Measurements from ENCODE around the gene LDHA.

Gene LDHA

GRCh38 chr11:18394275-18394927, at the start of gene LDHA:
TSS of gene LDHA (plus strand) at chr11:18394563. CDS start at chr11:18396843, 2,280 bp downstream.
- peak; percentile 91 for DNase-seq (ENCODE audit: low spot score)

- no peak for DNase-seq (ENCODE audit: low spot score)
Measured at GRCh38 chr11:18347471-18348125, 46.8 kb upstream of the LDHA start.

GRCh38 chr11:18352581-18352980, 41.8 kb upstream of the LDHA start:
- DNase-seq (ENCODE audit: low spot score), result no peak

GRCh38 chr11:18358646-18359045, 35.7 kb upstream of the LDHA start:
- DNase-seq (ENCODE audit: low spot score), result no peak

- no peak for DNase-seq (ENCODE audit: low spot score)
Measured at GRCh38 chr11:18361154-18361553, 33.2 kb upstream of the LDHA start.

DNA sequence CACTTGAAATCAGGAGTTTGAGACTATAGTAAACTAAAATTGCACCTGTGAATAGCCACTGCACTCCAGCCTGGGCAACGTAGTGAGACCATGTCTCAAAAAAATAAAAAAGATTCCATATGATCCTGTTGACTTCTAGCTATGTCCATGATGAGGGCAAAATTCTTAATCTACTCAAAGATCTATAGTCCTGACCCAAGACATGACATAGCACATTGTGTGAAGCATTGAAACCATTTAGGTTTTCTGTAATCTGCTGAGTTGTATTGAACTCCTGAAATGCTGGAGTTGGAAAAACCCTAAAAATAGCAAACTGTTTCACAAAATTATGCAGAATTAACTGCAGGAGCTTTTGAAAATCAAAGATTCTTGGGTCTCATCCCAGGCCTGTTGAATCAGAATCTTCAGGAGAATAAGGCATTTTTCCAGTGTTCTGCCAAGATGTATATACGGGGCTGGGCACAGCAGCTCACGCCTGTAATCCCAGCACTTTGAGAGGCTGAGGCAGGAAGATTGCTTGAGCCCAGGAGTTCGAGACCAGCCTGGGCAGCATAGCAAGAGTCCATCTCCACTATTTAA, 29.8 kb upstream of the LDHA start:
- peak; percentile 31 for DNase-seq (ENCODE audit: low spot score)

DNA sequence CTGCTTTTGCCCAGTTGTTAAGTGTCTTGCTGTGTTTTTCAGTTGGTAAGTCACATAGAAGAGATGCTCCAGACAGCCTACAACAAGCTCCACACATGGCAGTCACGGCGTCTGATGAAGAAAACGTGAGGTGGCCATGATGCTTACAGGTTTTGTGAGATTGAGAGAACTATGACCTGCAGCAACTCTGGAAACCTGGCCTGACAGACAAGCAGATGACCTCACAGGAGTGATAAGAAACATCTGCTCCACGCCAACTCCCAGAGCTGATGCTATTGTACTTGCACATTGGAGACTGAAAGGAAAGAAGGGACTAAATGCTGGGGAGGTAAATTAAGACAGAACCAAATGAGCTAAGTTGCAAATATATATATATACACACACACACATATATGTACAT, 28.6 kb upstream of the LDHA start:
- no peak for DNase-seq (ENCODE audit: low spot score)

DNA sequence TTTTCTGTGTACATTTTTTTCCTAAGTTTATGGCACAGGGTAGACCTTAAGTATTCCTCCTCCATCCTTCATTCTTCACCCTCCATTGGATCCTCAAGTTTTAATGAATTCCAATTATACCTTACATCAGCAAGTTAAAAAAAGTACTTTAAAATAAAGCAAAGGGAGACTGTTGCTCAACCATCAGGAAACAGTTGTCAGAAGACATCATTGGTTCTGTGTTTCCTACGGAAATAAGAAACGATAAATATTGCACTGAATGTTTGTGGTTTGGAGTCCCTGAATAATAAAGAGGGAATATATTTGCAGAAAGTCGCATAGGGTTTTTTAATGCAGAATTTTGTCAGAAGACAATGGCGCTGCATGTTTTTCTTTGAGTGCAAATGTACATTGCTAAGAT, 28.1 kb upstream of the LDHA start:
- peak; percentile 20 for DNase-seq (ENCODE audit: low spot score)

GRCh38 chr11:18367431-18367830, 26.9 kb upstream of the LDHA start:
- no peak for DNase-seq (ENCODE audit: low spot score)

- no peak for DNase-seq (ENCODE audit: low spot score)
Measured at GRCh38 chr11:18368221-18368620, 26.1 kb upstream of the LDHA start.

DNA sequence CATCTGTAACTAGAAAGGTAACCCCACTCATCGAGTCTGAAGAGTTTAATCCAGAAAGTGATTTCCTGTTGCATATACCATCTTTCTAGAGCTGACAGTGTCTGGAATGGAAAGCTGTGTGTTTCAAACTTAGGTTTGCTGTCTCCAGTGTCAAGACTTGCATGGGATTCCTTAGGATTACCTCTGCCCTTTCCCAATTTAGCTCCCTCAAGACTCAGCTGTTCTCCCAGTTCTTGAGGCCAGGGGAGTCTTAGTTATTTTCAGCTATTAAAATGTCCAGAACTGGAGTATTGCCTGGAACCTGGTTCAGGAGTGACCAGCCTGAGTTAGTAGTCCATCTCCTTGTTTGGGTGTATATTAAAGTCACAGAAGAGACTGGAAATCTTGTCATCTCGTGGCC, 25.0 kb upstream of the LDHA start:
- no peak for DNase-seq (ENCODE audit: low spot score)

DNA sequence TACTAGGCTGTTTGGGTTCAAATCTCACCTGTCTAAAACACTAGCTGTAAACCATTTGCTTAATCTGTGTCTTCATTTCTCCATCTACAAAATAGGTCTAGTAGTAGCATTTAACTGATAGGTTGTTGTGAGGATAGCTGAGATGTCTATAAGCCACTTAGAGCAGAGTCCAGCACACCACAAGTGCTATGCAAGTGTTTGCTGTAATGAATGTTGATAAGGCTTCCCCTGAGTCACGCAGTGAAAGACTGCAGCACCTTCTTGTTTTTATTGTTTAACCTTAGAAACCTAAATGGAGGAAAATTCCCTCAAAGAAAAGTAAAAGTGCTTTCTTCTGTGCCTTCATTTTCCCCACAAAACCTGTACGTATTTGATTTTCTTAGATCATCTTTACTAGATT, 23.1 kb upstream of the LDHA start:
- DNase-seq (ENCODE audit: low spot score), result no peak

GRCh38 chr11:18372201-18372600, 22.2 kb upstream of the LDHA start:
- DNase-seq (ENCODE audit: low spot score), result no peak

GRCh38 chr11:18374956-18375355, 19.4 kb upstream of the LDHA start:
- DNase-seq (ENCODE audit: low spot score), result no peak

- peak; percentile 45 for DNase-seq (ENCODE audit: low spot score)
Measured at GRCh38 chr11:18375941-18376340, 18.4 kb upstream of the LDHA start.

- no peak for DNase-seq (ENCODE audit: low spot score)
Measured at GRCh38 chr11:18379201-18379600, 15.2 kb upstream of the LDHA start.

DNA sequence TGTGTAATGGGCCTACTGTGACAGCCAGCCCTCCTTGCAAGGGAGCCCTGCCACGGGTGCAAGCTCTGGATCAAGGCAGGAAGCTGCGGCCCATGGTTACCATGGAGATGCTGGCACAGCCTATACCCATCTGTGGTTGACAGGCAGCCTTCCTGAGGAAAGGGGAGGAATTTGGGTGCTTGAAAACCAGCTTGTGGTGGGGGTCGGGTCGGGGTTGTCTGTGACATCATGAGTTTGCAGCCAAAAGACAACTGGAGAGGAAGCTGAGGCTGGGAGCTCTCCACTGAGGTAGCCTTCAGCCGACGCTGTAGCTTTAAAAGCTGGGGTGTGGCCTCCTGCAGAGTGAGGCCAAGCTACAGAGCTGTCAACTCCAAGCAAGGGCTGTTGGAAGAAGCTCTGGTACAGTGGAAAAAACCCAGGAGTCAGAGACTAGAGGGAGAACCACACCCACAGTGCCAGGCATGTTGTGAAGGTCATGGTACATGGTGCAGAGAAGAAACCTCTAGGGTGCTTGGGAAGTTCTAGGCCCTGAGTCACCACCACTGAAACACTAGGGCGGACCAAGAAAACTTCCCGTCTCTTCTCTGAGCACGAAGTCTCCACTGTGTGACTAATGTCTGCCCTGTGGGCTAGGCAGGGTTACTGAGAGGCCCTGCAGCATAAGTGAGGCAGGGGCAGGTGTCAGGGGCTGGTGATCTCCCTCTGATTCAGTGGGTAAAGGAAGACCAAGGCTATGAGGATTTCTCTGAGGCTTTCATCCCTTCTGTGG, 10.8 kb upstream of the LDHA start:
- DNase-seq (ENCODE audit: low spot score), result peak; percentile 64

DNA sequence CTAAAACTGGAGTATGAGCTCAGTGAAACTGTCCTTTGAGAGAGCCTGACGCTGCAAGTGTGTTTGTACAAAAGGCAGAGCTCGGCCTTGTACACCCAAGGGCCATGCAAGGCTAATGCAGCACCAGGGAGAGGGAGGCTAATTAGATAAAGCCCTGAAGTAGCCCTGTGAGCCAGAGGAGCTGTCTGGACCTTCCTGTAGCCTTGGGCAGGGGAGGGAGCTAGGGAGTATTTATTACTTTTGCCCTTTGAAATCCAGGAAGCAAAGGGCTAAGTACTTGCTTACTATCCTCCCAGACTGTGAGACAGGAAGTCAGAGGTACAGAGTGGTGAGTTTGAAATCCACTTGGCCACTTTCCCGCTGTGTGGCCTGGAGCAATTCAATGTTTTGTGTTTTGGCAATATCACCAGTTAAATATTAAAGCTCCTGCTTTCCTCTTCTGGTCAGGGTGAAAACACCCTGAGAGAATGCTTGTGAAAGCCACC, 10.2 kb upstream of the LDHA start:
- DNase-seq (ENCODE audit: low spot score), result no peak

DNA sequence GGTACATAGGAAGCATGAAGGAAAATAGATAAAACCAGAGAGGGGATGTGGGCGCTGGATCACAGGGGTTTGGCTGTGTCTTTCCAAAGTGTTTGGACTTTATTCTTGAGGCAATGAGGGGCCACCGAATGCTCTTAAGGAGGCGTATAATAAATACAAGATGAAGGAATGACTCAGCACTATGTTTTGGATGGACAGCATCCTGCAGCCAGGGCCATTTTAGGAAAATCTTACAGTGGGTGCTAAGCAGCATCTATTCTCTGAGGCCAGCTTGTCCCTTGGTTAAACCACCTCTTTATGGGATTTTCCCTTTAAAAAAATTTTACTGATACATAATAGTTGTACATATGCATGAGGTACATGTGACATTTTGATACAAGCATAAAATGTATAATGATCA, 4.3 kb upstream of the LDHA start:
- DNase-seq (ENCODE audit: low spot score), result no peak

DNA sequence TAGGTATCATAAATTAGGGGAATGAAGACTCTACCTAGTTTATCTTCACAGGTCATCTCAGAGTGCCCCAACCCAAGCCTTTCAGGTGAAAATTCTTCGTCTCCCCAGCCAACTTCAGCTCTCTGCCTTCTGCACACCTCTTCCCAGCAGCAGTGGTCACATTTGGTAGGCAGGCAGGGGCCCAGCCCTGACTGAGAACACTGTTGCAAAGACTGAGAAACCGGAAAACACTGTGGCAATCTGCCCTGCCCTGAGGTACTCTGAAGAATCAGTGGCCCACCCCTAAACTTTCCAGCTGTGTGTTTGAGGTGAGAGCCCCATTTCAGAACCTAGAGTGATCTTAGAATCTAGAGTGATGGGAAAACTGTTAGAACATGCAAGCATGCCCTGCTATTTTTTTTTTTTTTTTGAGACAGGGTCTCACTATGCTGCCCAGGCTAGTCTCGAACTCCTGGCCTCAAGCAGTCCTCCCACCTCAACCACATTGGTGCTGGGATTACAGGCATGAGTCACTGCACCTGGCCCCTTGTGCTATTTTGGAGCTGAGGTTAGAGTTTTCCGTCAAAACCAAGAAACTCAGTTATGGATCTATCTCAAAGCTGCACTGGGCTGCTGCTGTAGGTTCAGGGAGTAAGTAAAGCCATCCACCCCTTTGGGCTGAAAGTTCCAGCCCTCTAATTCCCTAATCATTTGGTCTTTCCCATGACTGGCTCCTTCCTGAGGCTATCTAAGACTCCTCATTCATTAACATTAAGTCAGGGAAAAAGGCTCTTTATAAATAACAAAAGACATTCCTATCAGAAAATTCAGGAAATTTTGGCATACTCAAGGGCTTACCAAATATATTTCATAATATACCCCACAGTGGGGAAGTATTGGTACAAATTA, 1.7 kb upstream of the LDHA start:
- no peak for DNase-seq (ENCODE audit: low spot score)

GRCh38 chr11:18393581-18394274, 635 bp upstream of the LDHA start:
- no peak for DNase-seq (ENCODE audit: low spot score)

Data from putamen (tissue), 1 donor.